HS-27A (cell line): ENCODE results near the gene CNKSR1.

Experiments
- DNase-seq: peaks from one replicate; pipeline ENCODE4 v3.0.0-alpha.2; 2012; ENCODE audit warnings: low read depth, missing footprints

CNKSR1 gene, protein sequence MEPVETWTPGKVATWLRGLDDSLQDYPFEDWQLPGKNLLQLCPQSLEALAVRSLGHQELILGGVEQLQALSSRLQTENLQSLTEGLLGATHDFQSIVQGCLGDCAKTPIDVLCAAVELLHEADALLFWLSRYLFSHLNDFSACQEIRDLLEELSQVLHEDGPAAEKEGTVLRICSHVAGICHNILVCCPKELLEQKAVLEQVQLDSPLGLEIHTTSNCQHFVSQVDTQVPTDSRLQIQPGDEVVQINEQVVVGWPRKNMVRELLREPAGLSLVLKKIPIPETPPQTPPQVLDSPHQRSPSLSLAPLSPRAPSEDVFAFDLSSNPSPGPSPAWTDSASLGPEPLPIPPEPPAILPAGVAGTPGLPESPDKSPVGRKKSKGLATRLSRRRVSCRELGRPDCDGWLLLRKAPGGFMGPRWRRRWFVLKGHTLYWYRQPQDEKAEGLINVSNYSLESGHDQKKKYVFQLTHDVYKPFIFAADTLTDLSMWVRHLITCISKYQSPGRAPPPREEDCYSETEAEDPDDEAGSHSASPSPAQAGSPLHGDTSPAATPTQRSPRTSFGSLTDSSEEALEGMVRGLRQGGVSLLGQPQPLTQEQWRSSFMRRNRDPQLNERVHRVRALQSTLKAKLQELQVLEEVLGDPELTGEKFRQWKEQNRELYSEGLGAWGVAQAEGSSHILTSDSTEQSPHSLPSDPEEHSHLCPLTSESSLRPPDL

DNA sequence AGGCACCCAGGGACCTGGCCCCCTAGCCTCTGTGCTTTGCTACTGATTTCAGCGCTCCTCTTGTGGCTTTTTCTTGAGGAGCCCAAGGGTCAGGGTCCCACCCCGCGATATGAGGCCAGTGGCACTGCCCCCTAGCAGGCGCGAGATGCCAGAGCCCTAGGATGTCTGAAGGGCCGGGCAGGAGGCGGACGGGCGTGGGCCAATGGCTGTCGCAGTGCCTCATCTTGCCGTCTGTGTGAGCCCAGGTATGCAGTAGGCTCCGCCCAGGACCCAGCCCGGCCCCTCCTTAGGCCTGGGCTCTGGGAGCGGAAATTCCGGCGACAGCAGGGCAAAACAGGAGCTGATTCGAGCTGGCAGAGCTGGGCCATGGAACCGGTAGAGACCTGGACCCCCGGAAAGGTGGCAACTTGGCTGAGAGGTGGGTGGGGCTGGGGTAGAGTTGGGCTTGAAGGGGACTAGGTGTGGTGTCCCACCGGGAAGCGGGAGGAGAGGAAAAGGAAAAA, at the start of gene CNKSR1:
CNKSR1 (plus strand) TSS at position 310 of the 503 bp plus-strand sequence; CDS start at position 367, 57 bp downstream.
- no peak for DNase-seq

DNA sequence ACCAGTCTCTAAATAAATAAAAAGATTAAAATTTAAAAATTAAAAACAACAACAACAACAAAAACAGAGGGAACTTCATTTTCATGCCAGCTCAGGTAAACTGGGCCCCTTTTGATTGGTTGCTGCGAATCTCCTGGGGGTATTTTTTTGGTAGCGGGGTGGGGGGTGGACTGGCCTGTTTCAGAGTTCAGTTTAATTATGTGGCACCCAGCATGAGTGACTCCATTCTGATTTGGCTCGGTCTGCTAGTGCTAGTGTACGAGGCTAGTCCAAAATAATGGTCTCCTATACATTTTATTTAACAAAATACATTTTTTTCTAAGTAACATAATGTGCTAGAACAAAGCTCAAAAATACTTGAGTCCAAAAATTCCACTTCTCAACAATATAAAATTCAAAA, 47.5 kb upstream of the CNKSR1 start:
- no peak for DNase-seq

DNA sequence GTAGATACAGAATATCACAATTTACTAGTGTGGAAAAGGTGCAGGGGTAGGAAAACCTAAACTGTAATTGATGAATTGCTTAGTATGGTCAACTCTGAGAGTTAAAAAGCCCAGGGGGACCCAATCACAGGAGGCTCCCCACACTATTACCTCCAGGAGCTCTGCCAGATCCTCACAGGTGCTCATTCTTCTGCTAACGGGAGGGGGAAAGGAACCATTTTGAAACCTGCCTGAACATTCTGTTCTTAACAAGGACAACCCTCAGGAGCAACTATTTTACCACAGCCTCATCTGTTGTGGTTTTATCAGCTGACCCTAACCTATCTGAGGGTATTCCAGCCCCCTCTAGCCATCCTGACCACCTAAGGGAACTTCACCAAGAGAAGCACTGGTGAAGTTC, 46.6 kb upstream of the CNKSR1 start:
- no peak for DNase-seq

DNA sequence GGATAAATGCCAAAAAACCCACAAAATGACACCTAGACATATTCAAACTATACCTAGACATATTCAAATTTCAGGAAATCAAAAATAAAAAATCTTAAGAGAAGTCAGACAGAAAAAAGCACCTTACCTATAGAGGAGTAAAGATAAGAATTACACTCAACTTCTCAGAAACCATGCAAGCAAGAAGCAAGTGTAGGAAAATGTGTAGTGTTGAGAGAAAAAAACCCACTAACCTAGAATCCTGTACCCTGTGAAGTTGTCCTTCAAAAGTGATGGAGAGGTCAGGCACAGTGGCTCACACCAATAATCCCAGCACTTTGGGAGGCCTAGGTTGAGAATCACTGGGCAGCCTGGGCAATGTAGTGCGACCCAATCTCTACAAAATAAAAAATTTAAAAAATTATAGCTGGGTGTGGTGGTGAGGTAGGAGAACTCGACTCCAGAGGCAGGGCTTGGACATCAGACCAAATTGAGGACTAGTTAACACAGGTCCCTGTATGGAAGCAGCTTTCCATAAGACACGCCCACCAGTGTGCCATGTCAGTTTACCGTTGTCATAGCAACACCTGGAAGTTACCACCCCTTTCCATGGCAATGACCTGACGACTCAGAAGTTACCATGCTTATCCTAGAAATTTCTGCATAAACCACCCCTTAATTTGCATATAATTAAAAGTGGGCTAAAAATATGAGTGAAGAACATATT, 45.0 kb upstream of the CNKSR1 start:
- no peak for DNase-seq

DNA sequence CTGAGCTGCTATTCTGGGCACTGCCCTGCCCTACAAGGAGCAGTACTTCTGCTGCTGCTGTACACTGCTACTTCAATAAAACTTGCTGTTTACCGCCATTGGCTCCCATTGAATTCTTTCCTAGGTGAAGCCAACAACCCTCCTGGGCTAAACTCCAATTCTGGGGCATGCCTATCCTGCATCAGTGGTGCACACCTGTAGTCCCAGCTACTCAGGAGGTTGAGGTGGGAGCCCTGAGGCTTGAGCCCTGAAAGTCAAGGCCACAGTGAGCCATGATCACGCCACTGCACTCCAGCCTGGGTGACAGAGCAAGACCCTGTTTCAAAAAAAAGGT, 44.5 kb upstream of the CNKSR1 start:
- no peak for DNase-seq

DNA sequence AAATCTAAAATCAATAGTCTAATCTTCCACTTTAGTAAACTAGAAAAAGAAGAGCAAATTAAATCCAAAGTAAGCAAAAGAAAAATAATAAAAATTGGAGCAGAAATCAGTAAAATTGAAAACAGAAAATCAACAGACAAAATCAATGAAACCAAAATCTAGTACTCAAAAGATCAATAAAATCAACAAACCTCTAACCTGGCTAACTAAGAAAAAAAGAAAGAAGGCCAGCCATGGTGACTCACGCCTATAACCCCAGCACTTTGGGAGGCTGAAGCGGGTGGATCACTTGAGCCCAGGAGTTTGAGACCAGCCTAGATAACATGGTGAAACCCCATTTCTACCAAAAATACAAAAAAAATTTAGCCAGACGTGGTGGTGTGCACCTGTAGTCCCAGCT, 42.8 kb upstream of the CNKSR1 start:
- no peak for DNase-seq

DNA sequence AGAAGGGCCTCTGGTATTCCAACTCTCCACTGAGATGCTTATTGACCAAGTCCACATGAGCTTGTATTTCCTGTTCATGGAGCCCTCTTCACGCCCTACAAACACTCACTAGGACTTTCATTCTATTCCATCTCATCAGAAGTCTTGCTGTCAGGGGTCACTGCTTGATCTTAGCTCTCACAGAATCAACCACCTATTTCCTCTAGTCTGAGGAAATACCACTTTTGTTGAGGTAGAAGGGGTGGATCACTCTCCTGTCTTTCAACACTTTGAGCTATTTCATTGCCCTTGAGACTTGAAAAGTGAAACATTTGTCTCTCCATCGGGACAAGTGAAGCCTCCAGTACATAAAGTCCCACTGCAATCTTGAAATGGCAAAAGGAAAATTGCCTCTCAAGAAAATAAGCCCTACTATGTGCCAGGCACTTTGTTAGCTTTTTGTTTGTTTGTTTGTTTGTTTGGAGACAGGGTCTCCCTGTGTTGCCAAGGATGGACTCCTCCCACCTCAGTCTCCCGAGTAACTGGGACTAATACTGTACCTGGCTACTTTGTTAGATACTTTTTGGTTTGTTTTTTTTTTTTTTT, 38.2 kb upstream of the CNKSR1 start:
- DNase-seq = no peak

DNA sequence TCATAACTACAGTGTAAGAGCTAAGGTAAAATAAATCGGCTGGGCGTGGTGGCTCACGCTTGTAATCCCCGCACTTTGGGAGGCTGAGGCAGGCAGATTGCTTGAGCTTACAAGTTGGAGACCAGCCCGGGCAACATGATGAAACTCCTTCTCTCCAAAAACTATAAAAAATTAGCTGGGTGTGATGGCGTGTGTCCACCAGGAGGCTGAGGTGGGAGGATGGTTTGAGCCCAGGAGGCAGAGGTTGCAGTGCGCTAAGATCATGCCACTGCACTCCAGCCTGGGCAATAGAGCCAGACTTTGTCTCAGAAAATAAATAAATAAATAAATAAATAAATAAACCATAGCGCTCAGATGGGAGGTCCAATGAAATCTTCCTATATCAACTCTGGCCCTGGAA, 35.1 kb upstream of the CNKSR1 start:
- no peak for DNase-seq

DNA sequence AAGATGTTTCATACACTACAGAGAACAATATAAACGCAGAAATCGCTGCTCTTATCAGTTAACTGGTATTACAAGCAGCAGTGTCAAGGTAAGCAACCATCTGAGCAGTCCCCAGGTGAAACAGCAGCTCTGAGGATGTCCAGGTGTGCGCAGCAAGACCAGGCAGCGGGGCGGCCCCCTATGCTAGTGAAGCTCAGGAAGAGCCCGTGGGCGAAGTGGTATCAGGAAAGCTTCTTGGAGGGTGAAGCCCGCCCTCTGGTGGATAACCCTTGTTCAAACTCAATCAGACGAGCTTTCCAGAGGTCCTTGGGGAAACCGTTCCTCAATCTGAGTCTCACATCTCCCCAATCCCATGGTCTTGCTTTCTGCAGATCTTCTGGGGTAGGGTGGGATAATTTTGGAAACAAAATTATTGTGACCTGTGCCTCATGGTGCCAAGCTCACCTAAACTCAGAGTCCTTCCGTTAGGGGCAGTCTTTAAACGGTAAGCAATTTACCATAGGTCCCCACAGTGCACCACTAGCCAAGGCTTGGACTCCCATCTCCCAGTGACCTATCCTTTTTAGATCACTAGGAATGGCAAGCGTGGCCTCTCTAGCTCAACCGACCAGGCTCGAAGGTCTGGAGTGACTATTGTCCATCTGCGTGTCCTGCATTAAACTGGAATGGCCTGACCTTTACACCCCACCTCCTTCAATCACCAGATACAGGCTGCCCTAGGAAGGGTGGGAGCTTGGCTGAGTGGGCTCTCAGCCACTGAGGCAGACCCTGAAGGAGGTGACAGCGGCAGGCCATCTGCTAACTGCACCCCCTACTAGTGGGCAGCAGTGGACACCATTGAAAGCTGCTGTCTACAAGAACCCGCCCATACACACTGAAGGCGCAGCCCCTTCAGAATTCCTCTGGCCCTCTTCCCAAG, 32.0 kb upstream of the CNKSR1 start:
- no peak for DNase-seq

DNA sequence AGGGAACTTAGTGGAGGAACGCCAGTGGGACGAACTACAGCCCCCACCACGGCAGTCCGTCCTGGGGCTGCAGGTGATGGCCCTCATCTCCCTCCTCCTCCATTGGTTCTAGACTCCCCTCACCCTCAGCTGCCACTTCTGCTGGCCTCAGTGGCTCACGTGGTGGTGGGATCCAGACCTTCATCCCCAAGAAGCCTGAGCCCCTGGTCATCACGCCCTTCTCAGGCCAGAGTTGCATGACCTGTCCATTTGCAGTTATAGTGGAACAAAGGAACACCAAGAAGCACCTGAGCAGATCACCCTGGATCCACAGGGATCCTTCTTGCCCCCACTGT, 31.4 kb upstream of the CNKSR1 start:
- DNase-seq = no peak

DNA sequence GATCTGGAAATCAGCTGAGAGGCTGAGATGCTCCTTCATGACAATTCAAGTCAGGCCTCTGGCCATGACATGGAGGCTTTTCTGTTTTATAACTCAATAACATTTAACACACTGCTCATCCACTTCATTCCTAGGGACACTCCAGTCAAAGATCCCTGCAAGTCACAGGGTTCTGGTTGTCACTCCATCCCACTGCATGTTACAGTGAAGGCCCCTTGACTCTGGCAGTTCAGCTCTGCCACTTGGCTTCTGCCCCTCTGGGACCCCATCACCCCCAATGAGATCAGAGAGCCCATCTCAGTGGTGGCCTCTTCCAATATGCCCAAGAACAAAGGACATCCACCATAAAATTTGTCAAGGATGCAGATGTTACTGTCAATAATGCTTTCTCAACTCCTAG, 28.4 kb upstream of the CNKSR1 start:
- DNase-seq = no peak

DNA sequence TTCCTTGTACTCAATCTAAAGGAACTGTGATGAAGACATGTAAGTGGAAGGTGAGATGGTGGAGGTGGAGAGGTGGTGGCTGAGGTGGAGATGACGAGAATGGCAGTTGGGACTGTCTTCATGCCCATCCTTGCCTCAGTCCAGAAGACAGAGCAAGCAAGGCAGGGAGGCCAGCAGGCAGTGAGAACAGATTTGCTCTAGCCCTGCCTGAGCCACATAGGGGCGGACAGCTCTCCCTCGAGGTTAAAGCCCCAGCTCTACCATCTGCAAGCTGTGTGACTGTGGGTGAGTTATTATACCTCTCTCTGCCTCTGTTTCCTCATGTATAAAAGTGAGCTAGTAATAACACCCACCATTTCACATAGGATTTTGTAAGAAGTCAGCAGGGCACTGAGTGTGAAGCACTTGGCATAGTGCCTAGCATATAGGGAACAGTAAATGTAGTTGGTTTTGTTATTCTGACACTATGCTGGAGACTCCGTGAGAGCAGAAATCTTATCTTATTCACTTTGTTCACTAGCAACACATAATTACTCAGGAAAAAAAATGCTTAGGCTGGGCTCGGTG, 23.2 kb upstream of the CNKSR1 start:
- DNase-seq = no peak

DNA sequence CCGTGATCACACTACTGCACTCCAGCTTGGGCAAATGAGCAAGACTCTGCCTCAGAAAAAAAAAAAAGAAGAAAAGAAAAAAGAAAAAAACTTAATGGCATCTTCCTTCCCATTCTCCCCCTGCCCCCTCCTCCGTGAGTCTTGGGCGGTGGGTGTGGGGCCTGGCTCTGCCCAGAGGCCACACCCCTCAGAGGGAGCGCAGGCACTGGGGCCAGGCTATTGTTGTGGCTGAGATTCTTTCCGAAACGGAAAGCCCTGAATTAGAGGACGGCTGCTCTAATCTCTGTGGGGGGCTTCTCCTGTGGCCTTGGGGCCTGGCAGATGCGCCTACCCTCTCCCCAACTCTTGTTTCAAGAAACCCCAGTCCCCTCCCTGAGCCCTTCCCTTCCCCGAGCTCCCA, 22.5 kb upstream of the CNKSR1 start:
- DNase-seq = no peak

DNA sequence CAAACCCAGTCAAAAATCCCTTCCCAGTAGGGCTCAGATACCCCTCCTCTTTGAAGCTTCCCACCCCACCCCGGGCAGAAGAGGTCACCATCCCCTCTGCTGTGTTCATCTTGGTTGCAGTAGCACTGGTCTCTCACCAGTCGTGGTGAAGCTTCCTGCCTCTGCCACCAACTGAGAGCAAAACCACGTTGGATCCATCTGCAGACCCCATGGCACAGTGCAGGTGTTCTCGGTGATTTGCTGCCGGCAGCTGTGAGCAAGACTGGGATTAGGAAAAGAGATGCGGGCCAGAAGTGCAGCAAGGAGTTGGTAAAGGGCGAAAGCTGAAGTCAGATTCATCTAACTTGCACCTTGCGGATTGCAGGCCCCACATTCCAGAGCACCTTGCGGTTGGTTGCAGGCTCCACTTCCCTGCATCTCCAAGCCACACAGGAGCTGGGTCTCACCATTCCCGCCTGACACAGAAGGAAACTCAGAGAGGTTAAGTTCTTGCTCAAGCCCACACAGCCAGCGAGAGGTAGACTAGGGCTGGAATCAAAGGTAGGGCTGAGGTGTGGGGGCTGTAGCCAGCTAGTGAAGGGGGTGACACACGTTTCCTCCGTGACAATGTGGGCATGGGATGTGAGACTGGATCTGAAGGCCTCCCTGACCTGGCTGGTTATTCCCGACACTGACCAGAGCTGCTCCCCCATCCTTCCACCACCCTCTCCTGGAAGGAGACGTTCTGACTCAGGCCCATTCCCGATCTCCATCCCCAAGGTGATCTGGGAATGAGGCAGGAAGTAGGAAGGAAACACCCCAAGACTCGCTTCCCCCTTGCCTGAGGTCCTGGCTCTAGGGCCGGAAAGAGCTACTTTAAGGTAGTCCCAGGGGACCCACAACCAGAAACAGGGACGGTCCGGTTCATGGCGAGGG, 21.7 kb upstream of the CNKSR1 start:
- DNase-seq = no peak

DNA sequence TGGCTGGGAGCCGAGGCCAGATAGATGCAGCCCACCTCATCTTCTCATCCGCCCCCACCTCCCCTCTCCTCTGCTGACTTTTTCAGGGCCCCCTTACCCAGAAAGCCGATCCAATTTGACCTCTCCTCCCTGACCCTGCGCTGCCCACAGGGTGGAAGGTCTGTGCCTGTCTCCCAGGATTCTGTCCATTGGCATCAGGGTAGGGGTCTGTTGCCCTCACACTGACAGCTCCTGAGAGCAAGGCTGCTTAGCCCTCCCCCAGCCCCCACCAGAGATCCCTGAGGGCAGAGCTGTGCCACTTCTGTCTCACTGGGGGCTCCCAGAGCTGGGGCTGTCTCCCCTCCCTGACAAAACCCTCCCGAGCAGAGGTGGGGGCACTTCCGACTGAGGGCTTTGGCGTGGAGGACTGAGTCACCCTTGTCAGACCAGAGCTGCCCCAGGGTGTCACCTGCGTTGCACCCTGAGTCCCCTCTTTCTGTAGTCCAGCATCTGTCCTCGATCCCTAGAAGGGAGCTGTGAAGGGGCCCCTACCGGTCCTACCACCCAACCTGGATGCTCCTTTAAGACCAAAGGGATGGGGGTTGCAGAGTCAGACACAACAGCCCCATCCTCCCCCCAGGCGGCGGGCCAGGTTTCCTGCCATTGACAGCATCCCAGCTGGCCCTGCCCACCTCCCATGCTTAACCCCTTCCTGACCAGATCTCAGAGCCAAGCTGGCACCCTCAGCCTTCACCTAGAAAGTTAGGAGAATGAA, 20.8 kb upstream of the CNKSR1 start:
- no peak for DNase-seq

DNA sequence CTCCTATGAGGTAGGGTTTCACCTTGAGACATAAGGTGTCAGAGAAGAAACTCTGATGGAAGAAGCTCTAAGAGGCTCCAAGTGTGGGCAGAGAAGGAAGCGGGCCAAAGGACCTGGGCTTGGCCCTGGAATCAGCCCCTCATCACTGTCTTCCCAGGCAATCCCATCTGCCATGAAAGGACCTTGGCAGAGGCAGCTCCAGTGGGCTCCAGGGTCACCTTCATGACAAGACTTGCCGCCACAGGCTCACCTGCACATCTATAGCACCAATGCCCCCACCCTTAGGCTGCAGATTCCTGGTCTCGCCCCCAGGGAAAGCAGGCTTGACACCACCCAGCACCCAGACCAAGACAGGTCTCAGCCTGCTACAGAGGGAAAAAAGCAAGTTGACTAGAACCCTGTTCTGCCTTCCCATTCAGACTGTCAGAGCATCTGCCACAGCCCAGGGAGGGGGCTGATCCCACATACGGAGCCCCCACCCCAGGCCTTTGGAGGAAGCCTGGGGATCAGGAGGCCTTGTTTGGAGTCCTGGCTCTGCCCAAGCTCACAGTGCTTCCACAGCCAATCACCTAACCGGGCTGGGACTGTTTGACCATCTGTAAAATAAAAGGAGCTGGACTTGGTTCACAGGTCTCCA, 18.9 kb upstream of the CNKSR1 start:
- DNase-seq = no peak

DNA sequence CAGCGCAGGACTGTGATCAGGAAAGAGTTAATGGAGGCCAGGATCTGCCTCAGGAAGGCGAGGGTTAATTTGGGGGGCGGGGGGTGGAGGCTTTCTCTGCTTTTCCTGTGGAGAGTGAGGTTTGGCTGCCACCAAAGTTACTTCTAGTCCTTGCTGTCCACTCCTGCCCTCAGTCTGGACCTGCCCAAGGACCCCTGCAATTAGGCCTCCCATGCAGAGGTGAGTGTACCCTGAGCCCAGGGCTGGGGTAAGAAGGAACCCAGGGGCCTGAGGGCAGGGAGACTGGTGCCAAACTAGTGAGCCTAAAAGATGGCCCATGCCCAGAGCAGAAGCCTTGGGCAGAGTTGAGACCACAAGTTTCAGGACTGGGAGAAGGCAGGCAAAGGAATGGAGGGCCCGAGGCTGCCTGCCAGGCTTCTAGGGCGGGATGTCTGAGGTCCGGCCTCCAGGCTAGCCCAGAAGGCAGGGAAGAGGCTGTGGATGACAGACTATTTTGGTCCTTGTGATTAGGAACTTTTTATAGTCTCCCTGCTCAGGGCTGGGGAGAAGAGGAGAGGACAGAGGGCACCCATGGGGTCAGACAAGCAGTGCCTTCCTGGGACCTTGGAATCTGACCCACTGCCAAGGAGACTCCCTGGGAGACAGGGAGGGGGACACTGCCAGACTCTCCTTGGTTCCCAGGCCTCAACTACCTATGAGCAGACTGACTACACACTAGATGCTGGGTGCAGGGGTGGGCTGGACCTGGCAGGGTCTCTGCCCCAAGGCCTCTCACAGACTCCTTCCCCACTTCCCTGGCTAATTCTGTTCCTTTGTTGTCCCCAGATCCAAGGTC, 18.2 kb upstream of the CNKSR1 start, which contains the start of gene FAM110D:
FAM110D (plus strand) TSS at position 172 of the 835 bp plus-strand sequence. CDS start 2,213 bp downstream, outside the sequence.
- no peak for DNase-seq

DNA sequence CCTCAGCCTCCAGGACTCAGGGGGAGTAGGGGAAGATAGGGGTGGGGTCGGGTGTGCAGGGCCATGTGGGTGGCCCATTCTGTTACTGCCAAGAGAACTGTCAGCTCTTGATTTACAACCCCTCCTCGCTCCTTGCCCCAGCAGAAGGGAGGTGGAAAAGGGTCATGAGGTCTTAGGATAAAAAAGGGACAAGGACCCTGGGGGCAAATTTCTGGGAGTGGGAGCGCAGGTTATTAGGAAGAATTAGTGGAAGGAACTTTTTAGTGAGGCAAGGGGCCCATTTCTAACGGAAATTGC, 17.6 kb upstream of the CNKSR1 start:
- DNase-seq = no peak
